Medulla oblongata (tissue), 1 donor: ENCODE data around the gene PCIF1.
A peak's percentile ranks its signal among the peaks of the same experiment; 100 is the strongest.
"Not testable (repeated sequence)": the region's sequence is repeated elsewhere in the genome, so short reads cannot be mapped to it uniquely, and the experiment has no call there.

ENCODE experiments used
- DNase-seq: peaks from one replicate; pipeline ENCODE4 v3.0.0-alpha.2; 2015; ENCODE audit errors: extremely low spot score

The PCIF1 gene

DNA sequence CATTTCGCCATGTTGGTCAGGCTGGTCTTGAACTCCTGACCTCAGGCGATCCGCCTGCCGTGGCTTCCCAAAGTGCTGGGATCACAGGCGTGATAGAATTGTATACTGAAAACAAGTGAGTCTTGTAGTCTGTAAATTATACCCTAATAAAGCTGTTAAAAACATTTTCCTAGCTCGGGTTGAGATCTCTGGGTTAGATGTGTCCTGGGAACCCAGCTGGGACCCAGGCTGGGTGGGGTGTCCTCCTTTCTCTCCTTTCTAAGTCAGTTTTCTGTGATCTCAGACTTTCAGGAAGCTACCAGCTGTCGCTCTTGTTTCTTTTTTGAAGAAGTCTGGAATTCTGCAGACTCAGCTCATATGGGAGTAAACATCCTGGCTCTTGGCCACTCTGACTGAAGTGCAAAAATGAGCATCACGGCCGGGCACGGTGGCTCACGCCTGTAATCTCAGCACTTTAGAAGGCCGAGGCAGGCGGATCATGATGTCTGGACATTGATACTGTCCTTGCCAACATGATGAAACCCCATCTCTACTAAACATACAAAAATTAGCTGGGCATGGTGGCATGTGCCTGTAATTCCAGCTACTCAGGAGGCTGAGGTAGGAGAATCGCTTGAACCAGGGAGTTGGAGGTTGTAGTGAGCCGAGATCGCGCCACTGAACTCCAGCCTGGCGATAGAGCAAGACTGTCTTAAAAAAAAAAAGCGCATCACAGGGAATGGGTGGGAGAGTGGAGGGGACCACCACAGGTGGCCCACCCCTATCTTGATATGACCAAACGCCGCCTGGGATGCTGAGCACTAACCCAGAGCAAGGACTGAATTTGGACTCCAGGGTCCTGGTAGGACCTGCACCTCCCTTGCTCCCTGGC, 9.9 kb upstream of the PCIF1 start:
- peak; percentile 80 for DNase-seq

DNA sequence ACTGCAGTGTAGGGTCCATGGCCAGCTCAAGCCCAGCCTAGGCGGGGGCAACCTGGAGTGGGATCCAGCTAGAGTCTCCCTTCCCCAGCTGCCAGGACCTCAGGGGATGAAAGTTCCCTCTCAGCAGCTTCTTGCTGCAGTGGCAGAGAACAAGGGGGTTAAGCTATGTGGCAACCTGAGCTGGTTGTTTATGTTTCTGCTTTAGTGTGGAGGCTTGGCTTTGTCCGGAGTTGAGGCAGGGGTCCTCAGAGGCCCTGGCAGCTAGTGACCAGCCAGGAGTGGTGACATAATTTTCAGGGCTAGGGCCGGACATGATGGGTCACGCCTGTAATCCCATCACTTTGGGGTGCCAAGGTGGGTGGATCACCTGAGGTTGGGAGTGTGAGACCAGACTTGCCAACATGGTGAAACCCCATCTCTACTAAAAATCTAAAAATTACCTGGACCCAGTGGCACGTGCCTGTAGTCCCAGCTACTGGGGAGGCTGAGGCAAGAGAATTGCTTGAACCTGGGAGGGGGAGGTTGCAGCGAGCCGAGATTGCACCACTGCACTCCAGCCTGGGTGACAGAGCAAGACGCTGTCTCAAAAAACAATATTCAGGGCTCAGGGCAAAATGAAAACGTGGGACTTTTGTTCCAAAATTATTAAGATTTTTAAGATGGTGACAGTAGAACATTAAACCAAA, 8.5 kb upstream of the PCIF1 start:
- no peak for DNase-seq

DNA sequence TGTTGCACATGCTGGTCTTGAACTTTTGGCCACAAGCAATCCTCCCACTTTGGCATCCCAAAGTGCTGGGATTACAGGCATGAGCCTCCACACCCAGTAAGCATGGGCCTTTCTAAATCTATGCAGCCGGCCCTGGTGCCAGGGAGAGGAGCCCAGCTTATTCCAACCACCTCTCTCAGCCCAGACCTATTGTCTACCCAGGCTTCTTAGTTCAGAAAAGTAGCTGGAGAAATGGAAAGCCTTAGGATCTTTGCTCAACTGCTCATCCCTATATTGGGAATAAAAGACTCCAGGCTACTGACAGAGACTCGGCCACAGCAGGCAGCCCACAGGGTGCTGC, 7.8 kb upstream of the PCIF1 start:
- DNase-seq, result no peak

DNA sequence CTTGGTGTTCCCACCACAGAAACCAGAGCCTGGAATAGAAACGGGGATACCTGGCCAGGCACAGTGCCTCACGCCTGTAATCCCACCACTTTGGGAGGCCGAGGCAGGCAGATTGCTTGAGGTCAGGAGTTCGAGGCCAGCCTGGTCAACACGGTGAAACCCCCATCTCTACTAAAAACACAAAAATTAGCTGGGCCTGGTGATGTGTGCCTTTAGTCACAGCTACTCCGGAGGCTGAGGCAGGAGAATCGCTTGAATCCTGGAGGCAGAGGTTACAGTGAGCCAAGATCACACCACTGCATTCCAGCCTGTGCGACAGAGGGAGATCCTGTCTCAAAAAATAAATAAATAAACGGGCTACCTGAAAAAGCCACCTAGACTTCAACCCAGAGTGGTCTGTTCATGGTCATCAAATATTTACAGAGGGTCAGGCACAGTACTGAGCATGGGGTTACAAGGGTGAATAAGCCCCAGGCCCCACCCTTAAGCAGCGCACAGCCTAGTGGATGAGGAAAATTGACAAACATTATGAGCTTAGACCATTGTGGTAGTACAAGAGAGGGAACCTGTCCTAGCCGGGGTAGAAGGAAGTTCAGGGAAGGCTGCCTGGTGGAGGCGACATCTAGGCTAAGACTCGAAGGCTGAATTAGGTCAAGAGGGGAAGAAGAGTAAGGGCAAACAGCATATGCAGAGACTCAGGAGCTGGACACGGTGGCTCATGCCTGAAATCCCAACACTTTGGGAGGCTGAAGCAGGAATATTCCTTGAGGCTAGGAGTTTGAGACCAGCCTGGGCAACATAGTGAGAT, 7.2 kb upstream of the PCIF1 start:
- no peak for DNase-seq

DNA sequence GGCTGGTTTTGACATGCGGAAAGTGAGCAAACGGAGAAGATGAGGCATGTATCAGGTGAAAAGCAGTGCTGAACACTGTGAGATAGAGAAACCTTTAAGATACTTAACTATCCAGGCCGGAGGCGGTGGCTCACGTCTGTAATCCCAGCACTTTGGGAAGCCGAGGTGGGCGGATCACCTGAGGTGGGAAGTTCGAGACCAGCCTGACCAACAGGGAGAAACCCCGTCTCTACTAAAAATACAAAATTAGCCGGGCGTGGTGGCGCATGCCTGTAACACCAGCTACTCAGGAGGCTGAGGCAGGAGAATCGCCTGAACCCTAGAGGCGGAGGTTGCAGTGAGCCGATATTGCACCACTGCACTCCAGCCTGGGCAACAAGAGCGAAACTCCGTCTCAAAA, 2.8 kb upstream of the PCIF1 start:
- not testable (repeated sequence) for DNase-seq

DNA sequence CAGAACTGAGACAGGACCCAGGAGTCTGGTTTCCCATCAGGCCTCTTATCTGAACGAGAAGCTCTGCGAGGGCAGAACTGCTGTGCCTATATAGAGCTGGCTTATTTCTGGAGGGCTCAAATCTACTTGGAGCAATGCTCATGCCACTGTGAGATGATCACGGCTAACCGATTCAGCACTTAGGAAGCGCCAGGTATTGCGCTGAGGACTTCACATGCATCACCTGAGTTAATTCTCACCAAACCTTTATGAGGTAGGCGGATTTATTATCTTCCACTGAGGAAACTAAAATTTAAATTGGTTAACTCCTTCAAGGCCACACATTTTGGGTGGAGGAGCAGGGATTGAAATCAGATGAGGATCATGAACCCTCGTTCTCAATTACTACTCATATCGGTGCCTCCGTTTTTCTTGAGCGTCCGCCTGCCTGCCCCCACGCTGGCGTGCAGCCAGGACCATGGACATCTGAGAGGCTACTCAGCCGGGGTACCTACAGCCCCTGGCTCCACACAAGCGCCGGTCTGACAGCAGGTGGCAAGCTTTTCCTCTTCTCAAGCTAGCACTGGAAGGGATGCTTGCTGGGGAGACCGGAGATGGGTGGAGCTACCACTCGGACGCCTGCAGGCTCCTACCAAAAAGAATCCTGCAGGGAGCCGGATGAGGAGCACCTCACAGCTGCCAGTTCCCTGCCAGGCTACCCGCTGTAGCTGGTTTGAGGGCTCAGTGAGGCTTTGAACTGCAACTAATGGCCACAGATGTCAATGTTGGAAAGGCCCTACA, 1.0 kb upstream of the PCIF1 start:
- DNase-seq, result peak; percentile 66

DNA sequence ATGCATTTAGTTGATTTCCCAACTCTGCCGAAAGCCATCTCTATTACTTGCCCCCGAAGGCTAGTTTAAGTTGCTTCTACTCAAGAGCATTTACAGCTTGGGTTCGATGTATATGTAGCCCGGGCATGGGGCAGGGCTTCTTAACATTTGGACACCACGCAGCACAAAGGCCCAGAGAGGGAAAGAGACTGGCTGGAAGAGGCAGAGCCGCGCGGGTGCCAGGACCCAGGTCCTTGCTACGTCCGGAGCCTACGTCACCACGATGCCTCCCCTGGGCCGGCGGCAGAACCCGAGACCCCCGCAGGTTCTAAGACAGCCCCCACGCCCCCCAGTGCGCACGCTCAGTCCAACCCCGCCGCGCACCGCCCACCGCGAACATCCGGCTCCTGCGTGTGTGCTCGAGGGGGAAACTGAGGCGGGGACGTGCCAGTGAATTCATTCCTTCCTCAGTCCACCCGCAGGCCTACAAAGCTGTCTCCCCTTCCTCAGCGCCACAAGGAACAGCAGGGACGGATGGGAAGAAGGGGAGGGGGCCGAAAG, 367 bp upstream of the PCIF1 start:
- peak; percentile 65 for DNase-seq

DNA sequence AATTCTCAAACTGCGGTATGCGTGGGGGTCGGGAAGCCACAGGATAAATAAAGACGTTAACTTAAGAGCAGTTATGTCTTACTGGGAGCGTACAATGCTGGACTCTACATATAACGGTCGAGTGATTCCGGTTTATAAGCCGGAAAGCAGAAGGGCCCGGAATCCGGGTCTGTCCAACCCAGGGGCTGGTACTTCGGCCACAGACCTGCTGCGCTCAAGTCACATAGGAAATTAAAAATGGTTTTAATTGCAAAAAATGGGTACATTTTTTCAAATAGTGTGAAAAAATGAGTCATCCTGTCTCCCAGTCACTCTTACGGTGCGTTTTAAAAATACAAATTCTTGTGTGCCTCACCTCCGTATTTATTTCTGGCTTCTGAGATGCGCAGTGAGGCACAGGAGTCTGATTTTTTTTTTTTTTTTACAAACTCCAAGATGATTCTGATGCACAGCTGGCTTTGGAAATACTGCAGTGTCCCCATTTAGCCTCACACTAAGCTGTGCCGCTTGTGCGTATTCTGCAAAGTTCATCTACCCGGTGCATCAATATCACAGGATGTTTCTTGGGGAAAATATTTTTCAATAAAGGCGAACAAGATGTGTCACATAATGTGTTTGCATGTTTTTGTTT, 1.0 kb downstream of the PCIF1 start:
- peak; percentile 36 for DNase-seq

DNA sequence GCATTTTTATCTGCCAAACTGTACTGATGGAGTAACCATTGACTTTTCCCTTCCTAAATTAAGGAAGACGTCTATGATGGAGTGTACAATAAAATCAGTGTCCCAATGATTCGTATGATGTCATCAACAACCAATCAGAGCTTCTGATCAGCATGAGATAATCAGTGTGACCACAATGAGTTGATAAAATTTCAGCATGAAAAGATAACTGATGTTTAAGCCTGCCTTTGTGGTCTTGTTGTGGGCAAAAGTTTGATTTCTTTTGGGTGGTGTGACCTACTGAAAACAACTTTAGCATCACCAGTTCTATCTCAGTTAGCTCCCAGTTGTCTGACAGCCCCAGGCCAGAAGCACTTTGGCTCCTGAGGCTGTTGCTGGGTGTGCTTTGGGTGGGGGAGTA, 3.3 kb downstream of the PCIF1 start:
- no peak for DNase-seq

DNA sequence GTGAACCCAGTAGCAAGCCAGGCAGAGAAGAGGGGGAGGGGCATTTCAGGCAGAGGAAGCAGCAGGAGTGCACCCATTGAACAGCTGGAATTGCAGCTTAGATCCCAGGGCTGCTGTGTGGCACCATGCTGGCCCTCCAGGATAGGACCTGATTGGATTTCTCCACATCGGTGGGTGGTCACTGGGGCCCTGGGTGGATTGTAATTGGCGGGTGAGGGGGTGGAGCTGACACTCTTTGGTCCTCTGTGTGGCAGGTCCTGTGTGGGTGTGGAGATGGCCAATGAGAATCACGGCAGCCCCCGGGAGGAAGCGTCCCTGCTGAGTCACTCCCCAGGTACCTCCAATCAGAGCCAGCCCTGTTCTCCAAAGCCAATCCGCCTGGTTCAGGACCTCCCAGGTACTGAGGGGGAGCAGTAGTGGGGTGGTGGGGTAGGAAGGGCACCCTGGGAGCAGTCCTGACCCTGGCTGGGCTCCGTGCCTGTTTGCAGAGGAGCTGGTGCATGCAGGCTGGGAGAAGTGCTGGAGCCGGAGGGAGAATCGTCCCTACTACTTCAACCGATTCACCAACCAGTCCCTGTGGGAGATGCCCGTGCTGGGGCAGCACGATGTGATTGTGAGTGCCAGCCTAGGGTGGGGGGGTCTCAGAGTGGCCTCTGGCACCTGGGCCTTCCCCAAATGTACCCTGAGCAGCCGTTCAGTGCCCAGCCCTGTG, 4.4 kb downstream of the PCIF1 start:
- DNase-seq, result no peak

DNA sequence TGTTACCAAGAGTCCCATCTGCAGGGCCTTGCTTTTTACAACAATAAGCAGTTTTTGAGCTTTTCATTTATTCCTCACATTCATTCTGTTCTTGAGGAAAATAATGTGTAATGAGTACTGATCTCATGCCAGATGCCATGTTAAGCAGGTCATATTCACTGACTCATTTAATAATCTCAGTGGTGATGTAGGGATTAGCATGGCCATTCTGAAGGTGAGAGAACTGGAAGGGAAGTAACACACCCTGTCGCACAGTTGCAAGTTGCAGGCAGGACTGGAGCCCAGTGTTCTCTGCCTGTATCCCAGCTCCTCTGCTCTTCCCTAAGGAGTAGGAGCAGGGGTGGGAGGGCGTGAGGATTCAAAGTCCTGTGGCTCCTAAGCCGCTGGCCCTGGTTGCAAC, 5.6 kb downstream of the PCIF1 start:
- DNase-seq, result no peak

DNA sequence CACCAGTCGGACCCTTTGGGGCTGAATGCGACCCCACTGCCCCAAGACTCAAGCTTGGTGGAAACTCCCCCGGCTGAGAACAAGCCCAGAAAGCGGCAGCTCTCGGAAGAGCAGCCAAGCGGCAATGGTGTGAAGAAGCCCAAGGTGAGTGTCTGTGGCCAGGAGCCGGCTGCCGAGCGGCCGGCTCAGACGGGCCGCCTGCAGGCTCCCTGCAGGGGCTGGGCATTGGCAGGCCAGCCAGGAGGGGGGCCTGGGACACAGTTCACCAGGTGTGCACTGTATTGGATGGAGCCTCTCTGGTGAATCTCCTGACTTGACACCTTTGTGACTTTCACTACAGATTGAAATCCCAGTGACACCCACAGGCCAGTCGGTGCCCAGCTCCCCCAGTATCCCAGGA, 6.0 kb downstream of the PCIF1 start:
- DNase-seq, result no peak

DNA sequence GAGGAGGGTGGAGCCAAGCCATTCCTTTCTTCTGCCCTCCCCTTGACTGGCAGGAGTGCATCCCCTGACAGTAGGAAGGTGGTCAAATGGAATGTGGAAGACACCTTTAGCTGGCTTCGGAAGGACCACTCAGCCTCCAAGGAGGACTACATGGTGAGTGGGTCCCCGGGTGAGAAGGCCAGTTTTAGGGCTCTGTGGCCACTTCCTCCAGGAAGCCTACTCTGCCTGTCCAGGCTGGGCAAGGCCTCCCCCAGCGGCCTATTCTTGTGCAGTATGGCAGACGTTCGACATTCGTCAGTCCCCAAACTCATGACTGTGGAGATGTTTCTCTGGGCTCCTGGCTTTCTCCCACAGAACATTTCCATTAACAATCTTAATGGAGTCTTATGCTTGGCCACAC, 9.1 kb downstream of the PCIF1 start:
- no peak for DNase-seq

DNA sequence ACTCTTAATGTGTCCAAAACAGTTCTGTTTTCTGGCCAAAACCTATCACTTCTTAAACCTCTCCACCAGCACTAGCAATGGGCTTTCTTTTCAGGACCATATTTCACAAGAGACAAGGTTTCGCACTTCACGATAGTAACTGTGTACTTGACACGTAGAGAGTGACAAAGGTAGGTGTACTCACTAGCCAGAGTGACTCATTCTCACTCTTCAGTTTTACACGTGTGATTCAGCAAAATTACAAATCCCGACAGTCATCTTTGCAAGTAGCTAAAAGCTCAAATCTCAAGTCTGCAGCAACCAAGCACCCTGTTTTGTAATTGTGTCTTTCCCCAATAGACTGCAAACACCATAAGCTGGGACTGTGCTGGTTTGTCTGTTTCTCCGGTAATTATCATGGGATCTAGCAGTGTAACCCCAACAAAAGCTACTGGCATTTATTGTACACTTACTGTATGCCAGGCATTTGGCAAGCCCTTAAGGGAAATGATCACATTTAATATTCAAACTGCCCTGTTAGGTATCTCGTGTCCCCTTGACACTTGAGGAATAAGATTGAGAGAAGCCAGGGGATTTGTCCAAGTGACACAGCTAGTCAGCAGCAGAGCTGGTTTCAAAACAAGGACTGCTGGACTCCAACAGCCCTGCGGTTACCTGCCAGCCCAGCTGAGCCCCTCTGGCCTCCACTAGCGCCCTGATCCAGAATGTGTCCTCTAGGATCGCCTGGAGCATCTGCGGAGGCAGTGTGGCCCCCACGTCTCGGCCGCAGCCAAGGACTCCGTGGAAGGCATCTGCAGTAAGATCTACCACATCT, 9.9 kb downstream of the PCIF1 start:
- no peak for DNase-seq

DNA sequence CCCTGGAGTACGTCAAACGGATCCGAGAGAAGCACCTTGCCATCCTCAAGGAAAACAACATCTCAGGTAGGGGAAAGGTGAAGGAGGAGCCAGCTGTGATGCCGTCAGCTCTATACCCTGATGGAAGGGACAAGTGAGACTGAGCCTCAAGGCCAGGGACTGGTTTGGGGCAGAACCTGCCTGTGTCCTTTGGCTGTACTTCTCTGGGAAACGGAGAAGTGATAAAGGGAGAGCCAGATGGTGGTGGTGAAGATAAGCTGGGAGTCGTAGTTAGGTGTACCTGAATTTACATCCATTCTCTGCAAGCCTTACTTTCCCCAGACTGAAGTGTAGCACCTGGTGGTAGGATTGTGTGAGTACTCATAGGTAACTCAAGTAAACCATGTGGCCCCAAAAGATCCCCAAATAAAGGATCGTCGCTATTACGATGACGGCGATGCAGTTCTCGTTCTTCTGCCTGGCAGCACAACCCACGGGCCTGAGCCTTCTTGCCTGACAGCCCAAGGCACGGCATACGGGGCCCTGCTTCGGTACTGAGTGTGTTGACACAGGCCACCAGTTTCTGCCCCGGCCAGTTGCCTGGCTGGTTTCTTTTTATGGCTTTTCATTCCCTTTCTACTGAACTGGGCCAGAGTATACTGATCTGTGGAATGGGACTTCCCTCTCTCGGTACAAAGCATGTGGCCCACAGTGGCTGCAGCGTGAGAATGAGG, 10.6 kb downstream of the PCIF1 start:
- no peak for DNase-seq

DNA sequence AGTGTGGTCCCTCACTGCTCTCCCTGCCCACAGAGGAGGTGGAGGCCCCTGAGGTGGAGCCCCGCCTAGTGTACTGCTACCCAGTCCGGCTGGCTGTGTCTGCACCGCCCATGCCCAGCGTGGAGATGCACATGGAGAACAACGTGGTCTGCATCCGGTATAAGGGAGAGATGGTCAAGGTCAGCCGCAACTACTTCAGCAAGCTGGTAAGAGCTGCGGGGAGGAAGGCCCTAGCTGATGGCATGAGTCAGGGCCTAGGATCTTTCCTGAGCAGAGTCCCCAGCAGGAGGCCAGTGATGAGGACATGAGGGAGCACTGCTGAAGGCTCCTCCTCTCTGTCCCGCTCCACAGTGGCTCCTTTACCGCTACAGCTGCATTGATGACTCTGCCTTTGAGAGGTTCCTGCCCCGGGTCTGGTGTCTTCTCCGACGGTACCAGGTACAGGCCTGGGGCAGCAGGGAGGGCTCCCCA, 11.2 kb downstream of the PCIF1 start:
- no peak for DNase-seq

DNA sequence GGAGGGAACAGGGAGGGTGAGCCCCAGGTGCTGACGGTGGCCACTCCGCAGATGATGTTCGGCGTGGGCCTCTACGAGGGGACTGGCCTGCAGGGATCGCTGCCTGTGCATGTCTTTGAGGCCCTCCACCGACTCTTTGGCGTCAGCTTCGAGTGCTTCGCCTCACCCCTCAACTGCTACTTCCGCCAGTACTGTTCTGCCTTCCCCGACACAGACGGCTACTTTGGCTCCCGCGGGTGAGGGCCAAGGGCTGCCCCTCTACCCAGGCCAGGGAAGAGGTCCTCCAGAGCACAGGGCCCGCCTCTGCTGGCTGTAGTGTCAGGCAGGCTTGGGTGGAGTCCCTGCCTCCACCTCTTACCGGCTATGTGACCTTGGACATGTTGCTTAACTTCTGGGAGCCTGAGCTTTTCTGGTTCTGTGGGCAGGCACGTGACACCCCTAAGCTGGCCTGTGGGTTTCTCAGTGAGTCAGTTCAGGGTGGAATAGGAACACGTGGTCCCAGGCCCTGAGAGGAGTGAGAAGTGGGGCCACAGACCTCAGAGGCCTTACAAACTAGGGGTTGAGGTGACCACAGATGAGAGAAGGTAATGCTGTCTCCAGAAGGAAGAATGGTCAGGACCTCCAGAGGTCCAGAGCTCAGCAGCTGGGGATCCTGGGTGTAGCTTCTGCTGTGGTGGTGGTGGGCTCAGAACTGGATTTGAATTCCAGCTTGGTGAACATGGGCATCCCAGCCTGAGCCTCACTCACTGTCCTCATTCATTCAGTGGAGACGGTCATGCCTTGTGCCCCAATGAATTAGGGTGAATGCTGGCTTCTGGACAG, 11.9 kb downstream of the PCIF1 start:
- no peak for DNase-seq
